ENCODE data around the gene TP63. TPM values are rescaled to one million over a fixed set of nuclear protein-coding genes. Genes with fewer than 3 reads are reported as not detected.

Gene TP63
- total and polyA plus RNA-seq, 2 donors (not counting 3 experiments of a cell fraction or from before 2014, with no cell fraction given) = not detected

DNA sequence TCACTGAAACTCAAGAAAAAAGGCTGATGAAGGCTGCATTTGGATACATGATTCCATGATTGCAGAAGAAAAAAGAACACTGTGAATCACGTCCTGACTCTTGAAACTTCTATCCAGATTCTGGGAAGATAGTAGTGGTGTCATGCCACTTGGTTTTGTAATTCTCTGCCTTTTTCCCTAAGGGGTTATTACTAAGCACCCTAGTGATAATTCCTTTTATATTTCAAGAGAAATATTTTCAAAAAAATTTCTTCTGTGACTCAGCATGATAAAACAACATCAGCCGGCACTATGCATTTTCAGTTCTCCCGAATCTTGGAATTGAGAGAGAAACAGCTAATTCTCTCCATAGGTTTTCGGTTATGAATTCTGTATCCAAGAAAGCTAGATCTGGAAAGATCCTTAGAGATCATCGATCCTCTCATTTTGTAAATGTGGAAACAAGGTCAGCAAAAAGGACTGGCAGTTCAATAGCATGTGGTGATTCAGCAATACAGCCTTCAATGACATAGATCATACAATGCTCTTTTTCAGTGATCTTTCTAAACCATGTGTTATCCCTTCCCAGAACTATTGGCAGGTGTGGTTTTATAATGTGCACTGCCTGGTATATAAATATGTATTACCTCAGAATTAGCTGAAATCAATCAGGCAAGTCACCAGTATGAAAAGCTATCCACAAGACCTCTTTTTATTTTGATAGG, 42.6 kb upstream of the TP63 start:
- Histone ChIP-seq H3K4me3 (replicated peaks in 1 of 3; ENCODE audit: insufficient read depth in 1 of 3, low read depth in 1 of 3, low read length in 3 of 3) (no peak overlapping the region), H2AFZ (ENCODE audit: low read depth, low read length) (no peak overlapping the region), H3K27me3 (ENCODE audit: control insufficient read depth in 2 of 2, insufficient read depth in 2 of 2, low read length in 2 of 2) (no peaks in the 10 kb centered on the region), H3K4me1 (ENCODE audit: control insufficient read depth, extremely low read depth, insufficient read depth, low read length) (no peaks in the 10 kb centered on the region), H3K9me3 (replicated peaks; ENCODE audit: control insufficient read depth, insufficient read depth, low read length) (peaks cover 2% of the 10 kb centered on the region), H3K9ac (replicated peaks; ENCODE audit: extremely low read depth, insufficient read depth, low read length) (no peak overlapping the region), H3K27ac (ENCODE audit: insufficient read depth, low read depth, low read length) (no peak overlapping the region), H3K79me2 (ENCODE audit: control insufficient read depth, insufficient read depth, low read length) (no peaks in the 10 kb centered on the region), H4K20me1 (replicated peaks; ENCODE audit: control insufficient read depth, extremely low read depth, insufficient read depth, low read length) (no peaks in the 10 kb centered on the region), H3K4me2 (ENCODE audit: insufficient read depth, low read length) (no peak overlapping the region), H3K9me1 (replicated peaks; ENCODE audit: control insufficient read depth, extremely low read depth, insufficient read depth, low read length) (no peaks in the 10 kb centered on the region), H3K36me3 (ENCODE audit: control insufficient read depth in 2 of 2, extremely low read depth in 1 of 2, insufficient read depth in 2 of 2, low read length in 2 of 2) (no peaks in the 10 kb centered on the region)
- CTCF ChIA-PET = no interaction called here
- no TSS peak for BruUV-seq (replicated peaks)
- POLR2A ChIA-PET = no interaction called here
- dilution Hi-C loops (cut with MboI; ENCODE audit: extremely low pct_ligation_motif_present, low sequenced_read_pairs) = no loop called here
- intact Hi-C loops (cut with micrococcal nuclease) = no loop called here
- TF ChIP-seq POLR2AphosphoS5 (IDR thresholded peaks at IDR 0.05; ENCODE audit: insufficient read depth, low read depth, low read length) = no peak
- DNase-seq (ENCODE audit: low read depth, low spot score) (no peak), FAIRE-seq (no peak)

DNA sequence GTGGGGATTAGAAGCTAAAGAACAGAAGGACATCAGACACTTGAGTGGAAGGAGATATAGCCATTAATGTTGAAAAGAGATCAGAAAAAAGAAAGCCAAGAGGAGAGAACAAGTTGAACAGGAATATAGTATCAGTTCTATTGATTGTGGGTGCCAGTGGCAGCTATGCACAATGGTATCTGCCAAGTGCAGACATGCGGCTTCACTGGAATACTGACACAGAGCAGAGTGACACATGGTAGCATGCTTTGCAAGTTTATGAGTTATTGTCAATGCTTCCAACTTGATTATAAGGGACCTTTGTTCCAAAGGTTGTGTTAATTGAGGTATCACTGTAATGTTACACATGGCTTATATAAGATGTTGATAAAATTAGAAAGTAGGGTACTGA, 42.0 kb upstream of the TP63 start:
- Histone ChIP-seq H3K4me2 (ENCODE audit: insufficient read depth, low read length) (no peak overlapping the region), H3K9me3 (replicated peaks; ENCODE audit: control insufficient read depth, insufficient read depth, low read length) (peaks cover 2% of the 10 kb centered on the region), H3K27ac (ENCODE audit: insufficient read depth, low read depth, low read length) (no peak overlapping the region), H3K27me3 (ENCODE audit: control insufficient read depth in 2 of 2, insufficient read depth in 2 of 2, low read length in 2 of 2) (no peaks in the 10 kb centered on the region), H3K9ac (replicated peaks; ENCODE audit: extremely low read depth, insufficient read depth, low read length) (no peak overlapping the region), H3K4me1 (ENCODE audit: control insufficient read depth, extremely low read depth, insufficient read depth, low read length) (no peaks in the 10 kb centered on the region), H3K9me1 (replicated peaks; ENCODE audit: control insufficient read depth, extremely low read depth, insufficient read depth, low read length) (no peaks in the 10 kb centered on the region), H2AFZ (ENCODE audit: low read depth, low read length) (no peak overlapping the region), H4K20me1 (replicated peaks; ENCODE audit: control insufficient read depth, extremely low read depth, insufficient read depth, low read length) (no peaks in the 10 kb centered on the region), H3K36me3 (ENCODE audit: control insufficient read depth in 2 of 2, extremely low read depth in 1 of 2, insufficient read depth in 2 of 2, low read length in 2 of 2) (no peaks in the 10 kb centered on the region), H3K79me2 (ENCODE audit: control insufficient read depth, insufficient read depth, low read length) (no peaks in the 10 kb centered on the region), H3K4me3 (replicated peaks in 1 of 3; ENCODE audit: insufficient read depth in 1 of 3, low read depth in 1 of 3, low read length in 3 of 3) (no peak overlapping the region)
- dilution Hi-C loops (cut with MboI; ENCODE audit: extremely low pct_ligation_motif_present, low sequenced_read_pairs) = no loop called here
- ChIA-PET CTCF (no interaction called here), POLR2A (no interaction called here)
- TF ChIP-seq, protein P1, sequence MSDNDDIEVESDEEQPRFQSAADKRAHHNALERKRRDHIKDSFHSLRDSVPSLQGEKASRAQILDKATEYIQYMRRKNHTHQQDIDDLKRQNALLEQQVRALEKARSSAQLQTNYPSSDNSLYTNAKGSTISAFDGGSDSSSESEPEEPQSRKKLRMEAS (IDR thresholded peaks at IDR 0.05; ENCODE audit: insufficient read depth, insufficient read length) = no peak
- TF ChIP-seq FOS (IDR thresholded peaks at IDR 0.05; ENCODE audit: borderline replicate concordance, insufficient read depth, low read length) (no peak), EZH2 (IDR thresholded peaks at IDR 0.05; ENCODE audit: borderline replicate concordance, low read depth, low read length, severe bottlenecking) (no peak), GATA2 (IDR thresholded peaks at IDR 0.05; ENCODE audit: insufficient read depth, insufficient read length, low read depth, low read length) (no peak), POLR2A (IDR thresholded peaks at IDR 0.05; ENCODE audit: low read depth, low read length) (no peak), MYC (IDR thresholded peaks at IDR 0.05; ENCODE audit: low read depth, low read length) (no peak), JUN (IDR thresholded peaks at IDR 0.05; ENCODE audit: borderline replicate concordance, insufficient read depth, insufficient read length, low read depth) (no peak), POLR2AphosphoS5 (IDR thresholded peaks at IDR 0.05; ENCODE audit: insufficient read depth, low read depth, low read length) (no peak)
- TF ChIP-seq, protein P2, sequence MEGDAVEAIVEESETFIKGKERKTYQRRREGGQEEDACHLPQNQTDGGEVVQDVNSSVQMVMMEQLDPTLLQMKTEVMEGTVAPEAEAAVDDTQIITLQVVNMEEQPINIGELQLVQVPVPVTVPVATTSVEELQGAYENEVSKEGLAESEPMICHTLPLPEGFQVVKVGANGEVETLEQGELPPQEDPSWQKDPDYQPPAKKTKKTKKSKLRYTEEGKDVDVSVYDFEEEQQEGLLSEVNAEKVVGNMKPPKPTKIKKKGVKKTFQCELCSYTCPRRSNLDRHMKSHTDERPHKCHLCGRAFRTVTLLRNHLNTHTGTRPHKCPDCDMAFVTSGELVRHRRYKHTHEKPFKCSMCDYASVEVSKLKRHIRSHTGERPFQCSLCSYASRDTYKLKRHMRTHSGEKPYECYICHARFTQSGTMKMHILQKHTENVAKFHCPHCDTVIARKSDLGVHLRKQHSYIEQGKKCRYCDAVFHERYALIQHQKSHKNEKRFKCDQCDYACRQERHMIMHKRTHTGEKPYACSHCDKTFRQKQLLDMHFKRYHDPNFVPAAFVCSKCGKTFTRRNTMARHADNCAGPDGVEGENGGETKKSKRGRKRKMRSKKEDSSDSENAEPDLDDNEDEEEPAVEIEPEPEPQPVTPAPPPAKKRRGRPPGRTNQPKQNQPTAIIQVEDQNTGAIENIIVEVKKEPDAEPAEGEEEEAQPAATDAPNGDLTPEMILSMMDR (IDR thresholded peaks at IDR 0.05; ENCODE audit: extremely low read depth in 1 of 2, insufficient read depth in 1 of 2, low read depth in 1 of 2, low read length in 2 of 2) = no peak
- intact Hi-C loops (cut with micrococcal nuclease) = no loop called here
- no TSS peak for BruUV-seq (replicated peaks)
- DNase-seq (ENCODE audit: low read depth, low spot score) = no peak
- no peak for FAIRE-seq

All from endothelial cell of umbilical vein (primary cell).